Activated CD4-positive, CD25-positive, alpha-beta regulatory T cell (primary cell): ENCODE results near the gene PTPN14.

Source experiments
- DNase-seq, 4 experiments: peaks; one replicate each; lab custom pipeline; 2025; lab: John Stamatoyannopoulos, UW

PTPN14 gene

DNA sequence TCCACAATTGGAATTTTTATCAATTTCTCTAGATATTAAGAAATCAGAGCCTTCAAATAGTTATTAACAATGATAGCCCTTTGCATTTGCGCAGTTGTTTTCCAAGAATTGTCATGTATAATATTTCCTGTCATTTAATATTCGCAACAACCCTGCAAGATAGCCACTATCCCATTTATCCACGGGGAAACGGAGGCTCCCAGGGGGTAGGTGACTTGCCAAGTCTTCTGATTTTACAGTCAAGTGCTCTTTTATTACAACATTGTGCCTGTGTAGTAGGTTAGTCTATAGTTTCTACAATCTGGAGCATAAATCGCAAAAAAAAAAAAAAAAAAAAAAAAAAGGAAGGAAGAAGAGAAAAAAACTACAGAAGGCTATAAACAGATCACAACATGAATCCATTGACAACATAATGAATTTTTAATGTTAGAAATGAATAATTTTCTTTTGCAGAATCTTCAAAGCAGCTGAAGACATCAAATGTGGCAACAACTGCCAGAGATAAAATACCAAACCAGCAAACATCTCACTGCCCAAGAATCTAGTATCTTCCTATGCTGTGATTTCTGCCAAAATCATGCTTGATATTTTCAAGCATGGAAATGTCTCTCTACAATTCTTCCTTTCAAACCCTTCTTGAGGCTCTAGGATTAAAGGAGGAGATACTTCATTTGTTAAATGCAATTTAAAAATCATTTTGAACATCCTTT lies 125.5 kb downstream of the PTPN14 start:
- no peak for DNase-seq

DNA sequence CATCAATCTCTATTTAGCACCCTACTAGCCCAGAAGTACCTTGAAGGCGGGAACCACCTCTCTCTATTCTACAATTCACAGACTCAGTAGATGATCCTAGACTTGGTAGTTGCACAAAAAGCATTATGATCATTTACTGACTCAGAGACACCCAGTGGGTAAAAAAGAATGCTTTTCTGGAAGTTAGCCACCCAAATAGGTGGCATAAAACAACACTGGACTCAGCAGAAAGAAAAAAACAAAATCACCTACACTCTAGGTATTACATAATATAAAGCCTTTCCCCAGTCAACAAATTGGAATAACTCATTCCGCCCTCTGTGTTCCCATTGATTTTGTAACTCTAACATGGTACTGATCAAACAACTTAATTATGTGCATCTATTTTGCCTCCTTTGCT lies 126.3 kb downstream of the PTPN14 start:
- DNase-seq: no peak

DNA sequence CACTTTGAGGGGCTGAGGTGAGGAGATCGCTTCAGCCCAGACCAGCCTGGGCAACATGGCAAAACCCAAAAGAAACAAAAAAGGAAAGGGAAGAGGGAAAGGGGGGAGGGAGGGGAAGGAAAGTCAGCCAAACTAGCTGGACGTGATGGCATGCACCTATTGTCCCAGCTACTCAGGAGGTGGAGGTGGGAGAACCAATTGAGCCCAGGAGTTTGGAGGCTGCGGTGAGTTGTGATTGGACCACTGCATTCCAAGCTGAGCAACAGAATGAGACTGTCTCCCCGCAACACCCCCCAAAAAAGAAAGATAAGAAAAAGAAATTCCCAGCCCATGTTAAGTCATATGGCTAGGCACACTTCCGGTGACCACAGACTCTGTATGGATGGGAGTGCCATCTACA lies 128.4 kb downstream of the PTPN14 start:
- no peak for DNase-seq

DNA sequence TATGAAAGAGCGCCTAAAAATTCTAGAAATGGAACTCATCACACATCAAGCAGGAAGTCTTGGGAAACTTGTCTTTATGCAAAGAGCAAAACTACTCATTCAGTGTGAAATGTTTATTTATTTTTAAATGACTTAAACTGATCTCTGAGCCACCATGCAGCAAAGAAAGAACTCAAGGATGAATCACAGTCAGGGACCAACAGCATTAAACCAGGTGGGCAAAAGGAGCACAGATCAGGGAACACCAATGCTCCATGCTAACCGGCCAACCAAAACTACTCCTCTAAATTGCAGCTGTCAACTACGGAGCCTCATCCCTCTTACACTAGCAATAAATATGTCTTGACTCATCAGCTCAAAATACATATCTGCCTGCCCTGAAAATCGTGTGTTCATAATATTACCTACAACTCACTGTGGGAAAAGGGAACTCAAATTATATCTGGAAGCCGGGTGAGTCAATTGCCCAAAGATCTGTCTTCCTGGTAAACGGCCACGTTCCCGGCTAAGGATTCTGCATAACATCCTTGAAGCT lies 129.2 kb downstream of the PTPN14 start:
- no peak for DNase-seq

DNA sequence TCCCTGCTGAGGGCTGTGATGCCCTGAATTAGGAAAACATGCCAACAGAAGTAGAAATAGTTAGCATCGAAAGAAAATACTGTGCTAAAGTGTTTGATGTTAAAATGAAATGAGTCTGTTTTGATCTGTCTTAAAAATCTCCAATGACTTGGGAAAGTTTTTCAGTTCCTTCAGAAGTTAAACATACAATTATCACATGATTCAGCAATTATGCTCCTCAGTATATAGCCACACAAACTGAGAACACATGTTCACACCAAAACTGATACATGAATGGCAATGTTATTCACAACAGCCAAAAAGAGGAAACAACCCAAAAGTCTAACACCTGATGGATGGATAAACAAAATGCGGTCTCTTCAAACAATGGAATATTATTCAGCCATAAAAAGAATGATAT lies 130.6 kb downstream of the PTPN14 start:
- no peak for DNase-seq

DNA sequence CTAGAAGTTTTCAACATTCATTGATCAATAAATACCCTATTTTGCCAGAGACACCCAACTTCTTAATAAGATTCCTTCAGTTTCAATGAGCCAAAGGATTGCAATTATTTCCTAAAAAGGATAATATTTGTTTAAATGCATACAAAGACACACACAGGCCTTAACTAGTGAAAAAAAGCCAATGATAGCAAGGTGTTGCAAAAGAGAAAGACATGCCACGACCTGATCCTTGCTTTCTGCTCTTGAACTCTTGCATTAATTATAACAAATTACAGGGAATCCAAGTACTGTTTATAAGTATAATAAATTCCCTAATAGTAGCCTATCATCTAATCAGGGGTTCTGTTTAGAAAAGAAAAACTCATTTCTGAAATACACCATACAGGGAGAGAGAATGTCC lies 131.1 kb downstream of the PTPN14 start:
- no peak for DNase-seq

DNA sequence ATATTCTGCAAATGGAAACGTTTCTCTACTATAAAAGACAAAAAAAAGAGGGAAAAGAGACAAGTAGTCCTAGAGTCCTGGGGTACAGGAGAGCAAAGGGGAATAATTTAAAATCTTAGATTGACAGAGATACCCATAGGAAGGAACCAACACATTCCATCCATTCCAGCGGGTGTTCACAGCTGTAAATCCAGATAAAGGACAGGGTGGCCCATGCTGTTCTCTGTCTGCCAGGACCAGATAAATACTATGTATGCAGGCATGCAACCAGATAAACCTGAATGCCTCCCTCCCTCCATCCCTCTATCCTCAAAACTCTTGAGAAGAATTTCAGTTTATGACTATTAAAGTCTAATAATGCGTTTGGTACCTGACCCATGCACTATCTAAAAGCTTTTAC lies 131.8 kb downstream of the PTPN14 start:
- no peak for DNase-seq

DNA sequence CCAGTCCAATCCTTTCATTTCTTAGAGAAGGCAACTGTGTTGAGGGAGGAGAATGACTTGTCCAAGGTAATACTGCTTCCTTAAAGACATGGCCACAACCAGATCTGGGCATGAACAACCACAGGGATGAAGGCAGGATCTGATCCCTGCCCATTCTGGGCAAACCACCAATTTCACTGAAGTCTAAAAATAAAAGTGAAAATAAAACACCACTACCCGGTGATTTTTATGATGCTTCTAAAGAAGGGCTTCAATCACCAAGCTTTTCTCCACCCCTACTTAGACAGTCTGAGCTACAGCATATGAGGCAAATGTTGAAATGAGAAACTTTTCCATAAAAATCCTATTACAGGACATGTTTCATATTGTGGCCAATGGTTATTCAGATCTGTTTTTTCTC lies 133.0 kb downstream of the PTPN14 start:
- DNase-seq: no peak

DNA sequence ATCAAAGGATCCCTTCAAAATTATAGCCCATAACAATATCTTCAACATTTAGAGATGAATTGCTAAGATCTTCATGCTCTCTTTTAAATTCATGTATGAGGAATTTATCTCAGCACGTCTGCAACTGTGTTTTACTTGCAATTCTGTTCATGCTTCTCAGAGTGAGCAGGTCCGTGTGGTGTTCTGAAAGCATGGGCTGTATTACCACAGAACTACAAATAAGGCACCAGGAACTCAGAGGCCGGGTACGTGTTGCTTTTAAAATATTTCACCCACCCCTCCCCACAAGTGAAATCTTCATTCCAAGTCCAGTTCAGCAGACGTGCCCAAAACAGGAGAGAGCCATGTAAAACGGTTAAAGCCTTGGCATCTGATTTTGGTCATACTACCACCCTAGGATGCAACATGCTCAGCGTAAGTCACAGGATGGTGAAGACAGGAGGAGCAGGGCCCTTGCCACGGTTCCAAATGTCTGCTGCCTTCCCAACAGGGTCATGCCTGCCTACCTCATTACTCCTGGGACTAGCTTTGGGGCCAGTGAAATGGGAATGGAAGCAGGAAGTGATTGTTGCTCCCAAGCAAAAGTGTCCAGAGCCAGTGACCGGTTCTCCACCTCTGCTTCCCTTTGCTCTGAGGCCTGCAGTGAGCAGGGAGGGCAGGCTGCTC lies 133.7 kb downstream of the PTPN14 start:
- no peak for DNase-seq

DNA sequence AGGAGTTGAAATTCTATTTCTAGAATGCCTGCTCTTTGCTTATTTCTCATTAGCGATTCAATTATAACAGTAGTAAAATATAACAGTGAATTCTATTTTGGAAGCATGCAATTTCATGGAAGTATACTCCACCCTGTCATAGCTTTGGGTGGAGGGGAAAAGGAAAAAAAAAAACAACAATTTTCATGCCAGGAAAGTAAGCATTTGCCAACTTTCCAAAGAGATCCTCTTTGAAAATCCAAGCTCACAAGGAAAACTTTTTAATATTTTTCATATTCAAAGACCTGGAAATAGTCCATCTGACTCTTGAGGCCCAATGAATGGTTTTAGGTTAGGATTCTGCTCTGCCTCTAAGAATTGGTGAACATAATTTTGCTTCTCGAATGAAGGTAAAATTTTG lies 134.5 kb downstream of the PTPN14 start:
- no peak for DNase-seq

DNA sequence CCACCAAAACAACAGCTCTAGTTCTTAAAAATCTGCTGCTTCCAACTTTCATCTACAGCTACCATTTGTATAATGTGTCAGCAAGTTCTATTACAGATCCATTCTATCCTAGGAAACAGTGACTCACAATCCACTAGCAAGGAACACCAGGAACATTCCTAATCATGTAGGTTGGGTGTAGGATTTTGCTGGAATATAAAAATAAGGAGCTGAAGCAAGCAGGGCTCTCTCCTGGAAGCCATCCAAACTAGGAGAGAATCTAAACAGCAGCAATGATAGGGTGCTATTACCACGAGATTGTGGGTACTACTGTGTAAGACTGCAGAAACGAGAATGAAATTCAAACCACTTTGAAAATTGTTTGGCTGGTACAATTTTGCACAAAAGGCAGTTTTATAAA lies 135.0 kb downstream of the PTPN14 start:
- DNase-seq: no peak

DNA sequence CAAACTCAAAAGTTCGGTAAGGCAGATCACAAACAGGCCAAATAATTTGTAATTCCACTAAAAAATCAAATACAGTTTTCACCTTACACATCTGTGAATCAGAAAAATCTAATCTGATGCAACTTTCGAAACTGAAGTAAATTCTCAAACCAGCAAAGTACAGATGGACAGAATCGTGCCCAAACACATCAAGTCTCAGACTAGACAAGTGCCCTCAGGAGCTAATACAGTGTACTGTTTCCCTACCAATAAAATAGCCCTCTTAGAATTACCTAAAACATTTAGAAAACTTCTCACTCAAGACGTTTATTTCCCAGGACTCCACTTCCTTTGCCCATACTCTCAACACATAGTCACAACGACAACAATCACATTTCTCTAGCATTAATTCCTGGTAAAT lies 136.3 kb downstream of the PTPN14 start:
- DNase-seq: no peak

DNA sequence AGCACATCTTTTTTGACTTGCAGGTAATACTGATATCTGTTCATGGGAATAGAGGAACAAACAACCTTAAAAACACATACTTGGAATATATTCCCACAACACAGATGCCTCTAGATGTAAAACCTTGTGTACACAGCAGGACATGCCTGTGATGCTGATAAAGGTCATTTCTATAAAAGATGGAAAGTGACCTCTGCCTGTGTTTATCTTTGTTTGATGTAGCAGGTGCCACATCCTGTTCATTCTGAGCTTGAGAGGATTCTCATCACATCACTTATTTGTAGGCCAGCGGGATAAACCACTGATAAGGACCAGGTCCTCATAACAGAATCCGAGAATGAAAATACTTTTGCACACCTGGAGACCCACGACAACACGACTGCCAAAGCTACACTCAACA lies 136.7 kb downstream of the PTPN14 start:
- DNase-seq: no peak

DNA sequence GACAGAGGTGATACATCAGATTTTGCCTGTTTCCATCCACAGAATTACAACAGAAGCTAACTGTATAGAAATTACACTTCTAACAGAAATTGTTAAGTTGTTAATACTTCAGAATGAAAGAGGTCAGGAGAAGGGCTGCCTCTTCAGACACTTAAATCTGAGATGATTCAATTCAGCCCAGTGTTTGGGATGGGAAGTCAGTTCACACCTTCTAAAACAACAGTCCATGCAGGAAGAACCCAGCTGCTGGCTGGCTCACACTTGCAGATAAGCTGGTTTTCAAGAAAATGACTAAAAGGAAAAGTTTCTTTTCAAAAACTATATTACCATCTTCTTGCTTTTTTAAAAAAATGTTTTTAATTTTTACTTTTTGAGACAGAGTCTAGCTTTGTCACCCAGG lies 138.1 kb downstream of the PTPN14 start:
- no peak for DNase-seq

DNA sequence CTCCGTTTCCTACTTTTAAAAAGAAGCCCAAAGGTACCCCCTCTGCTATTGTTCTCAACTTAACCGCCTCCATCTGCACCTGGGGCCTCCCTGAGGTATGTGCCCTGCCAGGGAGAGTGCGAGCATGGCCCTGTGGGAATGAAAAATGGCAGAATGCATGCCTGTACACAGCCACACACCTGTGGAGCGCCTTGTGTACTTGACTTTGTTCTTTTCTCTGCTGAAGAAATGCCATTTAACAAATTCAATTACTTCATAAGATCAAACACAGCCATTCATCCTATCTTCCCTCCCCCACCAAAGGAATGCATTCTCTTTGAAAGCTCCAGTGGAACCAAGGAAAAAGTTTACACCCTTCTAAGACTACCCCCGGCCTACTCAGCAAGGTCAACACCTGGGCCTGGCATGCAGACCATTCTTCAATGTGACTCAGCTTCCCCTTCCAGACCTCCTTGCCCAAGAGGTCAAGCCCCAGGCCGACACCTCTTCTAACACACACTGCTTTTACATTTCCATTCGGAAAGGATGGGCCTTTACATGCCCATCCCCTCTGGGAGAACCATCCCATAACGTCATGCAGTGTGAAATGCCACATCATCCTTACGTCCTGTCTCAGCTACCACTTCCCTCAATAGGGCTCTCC lies 146.7 kb downstream of the PTPN14 start:
- no peak for DNase-seq

DNA sequence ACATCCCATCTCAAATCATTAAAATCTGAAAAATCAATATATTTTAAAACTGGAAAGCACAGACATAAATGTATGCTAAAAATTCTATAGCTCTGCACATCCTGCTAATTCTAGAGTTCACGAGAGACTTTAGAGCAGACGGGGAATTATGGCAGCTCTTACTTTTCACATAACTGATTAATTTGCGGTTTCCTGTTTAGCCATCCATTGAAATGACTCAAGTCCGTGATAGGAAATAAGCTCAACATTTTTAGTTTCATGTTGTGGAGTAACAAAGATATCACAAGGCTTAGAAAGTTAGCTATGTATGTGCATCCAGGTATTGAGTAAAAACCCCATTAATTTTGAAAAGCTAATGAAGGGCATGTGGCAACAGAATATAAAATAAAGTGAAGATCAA lies 147.2 kb downstream of the PTPN14 start:
- DNase-seq: no peak

DNA sequence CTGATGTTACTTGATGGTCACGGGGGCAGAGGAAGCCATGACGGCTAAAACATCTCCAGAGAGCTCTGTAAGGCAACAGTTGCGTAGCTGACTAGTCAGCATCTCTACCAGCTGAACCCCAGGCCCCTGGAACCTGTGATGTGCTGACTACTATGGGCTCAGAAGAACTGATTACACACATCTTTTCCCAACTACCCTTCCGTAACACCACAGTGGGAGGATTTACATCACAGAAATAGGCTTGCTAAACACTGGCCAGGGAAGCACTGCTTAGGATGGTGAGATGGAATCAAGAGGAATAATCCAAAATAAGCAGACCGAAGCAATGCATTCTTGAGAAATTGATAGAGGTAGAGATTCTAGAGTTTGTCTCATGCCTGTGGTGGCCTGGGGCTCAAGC lies 148.0 kb downstream of the PTPN14 start:
- no peak for DNase-seq

DNA sequence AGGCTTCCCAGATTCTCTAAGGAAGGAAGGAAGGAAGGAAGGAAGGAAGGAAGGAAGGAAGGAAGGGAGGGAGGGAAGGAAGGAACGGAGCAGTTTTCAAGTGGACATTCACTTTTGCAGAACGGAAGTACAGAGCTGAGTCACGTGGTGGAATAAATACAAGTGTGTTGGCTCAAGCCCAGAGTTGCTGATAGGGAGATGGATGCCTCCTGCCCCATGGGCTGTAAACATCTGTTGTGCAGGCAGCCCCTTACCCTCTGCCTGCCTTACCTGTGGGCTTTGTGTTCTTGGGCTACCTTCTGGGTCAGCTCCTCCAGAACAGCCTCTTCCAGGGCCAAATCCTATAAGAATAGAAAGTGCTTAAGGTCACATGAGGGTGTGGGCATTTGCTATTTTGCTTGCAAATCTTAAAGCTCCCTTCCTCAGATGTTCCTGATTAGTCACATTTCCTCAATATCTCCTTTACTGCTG lies 148.8 kb downstream of the PTPN14 start:
- no peak for DNase-seq

DNA sequence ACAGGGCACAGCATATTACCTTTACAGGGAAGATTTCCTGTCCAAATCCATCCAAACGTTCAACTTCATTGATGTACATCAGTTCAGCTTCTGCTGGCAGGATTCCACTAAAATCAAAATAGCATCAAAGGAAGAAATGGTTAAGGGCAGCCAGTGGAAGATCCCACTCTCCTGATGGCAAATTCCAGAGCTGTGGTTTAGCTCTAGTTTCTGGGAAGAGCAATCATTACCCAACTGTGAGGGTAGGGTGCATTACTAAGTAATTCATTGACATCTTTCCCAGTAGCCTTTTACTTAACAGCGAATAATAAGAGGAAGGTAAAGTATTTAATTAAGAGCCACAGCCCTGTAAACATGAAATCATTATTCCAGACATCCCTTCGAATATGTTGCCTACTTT lies 149.7 kb downstream of the PTPN14 start:
- no peak for DNase-seq

DNA sequence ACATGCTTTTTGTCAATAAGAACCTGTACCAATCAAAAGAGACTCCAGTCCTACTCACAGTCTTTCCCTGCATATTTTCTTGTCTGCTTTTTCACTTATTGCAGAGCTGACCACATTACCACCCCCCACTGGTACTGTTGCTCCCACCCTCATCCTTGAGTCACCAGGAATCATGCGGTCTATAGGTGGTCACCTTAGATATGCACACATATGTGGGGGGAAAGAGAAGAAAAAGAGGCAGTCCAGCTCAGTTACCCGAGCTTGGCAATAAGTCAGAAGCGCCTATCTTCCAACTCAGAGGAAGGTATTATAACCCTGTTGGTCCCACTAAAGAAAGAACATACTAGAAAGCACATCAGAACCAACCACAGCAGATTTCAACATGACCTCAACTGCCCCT lies 151.3 kb downstream of the PTPN14 start:
- DNase-seq: no peak

DNA sequence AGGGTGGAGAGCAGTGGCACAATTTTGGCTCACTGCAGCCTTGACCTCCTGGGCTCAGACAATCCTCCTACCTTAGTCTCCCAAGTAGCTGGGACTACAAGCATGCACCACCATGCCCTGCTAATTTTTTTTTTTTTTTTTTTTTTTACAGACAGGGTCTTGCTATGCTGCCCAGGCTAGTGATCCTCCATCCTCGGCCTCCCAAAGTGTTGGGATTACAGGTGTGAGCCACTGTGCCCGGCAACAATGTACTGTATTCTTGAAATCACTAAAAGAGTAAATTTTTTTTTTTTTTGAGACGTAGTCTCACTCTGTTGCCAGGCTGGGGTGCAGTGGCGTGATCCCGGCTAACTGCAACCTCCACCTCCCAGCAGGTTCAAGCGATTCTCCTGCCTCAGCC lies 152.9 kb downstream of the PTPN14 start:
- no peak for DNase-seq

DNA sequence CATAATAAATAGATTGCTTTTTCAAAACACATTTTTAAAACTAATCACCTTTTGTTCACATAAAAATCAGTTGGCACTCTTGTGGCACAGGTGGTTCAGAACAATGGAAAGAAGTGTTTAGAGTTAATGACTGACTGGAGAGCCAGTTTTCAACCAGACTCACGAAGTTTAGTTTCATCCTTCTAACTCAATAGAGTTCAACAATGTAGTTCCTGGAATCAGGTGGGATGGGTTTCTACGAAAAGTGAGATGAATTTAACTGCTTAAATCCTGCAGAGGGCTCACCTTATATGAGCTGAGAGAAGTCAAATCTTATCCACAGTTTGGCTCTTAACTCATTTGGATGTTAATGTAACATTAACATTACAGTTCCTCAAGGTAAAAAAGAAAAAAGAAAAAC lies 153.9 kb downstream of the PTPN14 start:
- no peak for DNase-seq

DNA sequence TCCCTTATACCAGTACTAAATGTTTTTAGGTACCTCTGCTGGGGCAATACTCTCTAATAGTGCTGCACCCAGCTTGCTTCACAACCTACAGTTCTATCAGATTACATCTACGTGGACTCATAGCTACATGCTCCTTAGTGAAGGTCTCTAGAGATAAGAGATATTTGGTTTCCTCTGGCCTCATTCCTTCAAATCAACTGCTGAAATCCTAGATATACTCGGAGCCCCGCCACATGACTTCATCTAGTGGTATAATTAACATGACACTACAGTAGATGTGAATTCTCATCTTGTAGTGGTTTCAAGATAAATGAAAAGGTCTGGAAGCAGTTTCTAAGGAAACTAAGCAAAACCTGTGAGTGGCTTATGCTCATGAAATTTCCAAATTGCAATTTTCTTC lies 155.1 kb downstream of the PTPN14 start:
- no peak for DNase-seq
